GM12865 (cell line): ENCODE measurements around the gene TOMM34.
A peak's percentile ranks its signal among the peaks of the same experiment; 100 is the strongest.

ENCODE experiments used
- DNase-seq: peaks from one replicate; pipeline ENCODE4 v3.0.0; 2010; ENCODE audit warnings: low read depth
- H3K4me3 ChIP-seq: 2 replicates; pipeline ENCODE4 v1.5.1; 2011; ENCODE audit warnings: mild to moderate bottlenecking, low read depth, low read length, control low read depth
- TF ChIP-seq, protein P1 (sequence below): IDR thresholded peaks from 2 replicates; pipeline ENCODE4 v1.5.1; 2011; ENCODE audit warnings: low read length, control low read depth, low read depth, inconsistent platforms; ENCODE audit not compliant: insufficient read depth; ENCODE audit errors: missing control alignments

The TOMM34 gene

DNA sequence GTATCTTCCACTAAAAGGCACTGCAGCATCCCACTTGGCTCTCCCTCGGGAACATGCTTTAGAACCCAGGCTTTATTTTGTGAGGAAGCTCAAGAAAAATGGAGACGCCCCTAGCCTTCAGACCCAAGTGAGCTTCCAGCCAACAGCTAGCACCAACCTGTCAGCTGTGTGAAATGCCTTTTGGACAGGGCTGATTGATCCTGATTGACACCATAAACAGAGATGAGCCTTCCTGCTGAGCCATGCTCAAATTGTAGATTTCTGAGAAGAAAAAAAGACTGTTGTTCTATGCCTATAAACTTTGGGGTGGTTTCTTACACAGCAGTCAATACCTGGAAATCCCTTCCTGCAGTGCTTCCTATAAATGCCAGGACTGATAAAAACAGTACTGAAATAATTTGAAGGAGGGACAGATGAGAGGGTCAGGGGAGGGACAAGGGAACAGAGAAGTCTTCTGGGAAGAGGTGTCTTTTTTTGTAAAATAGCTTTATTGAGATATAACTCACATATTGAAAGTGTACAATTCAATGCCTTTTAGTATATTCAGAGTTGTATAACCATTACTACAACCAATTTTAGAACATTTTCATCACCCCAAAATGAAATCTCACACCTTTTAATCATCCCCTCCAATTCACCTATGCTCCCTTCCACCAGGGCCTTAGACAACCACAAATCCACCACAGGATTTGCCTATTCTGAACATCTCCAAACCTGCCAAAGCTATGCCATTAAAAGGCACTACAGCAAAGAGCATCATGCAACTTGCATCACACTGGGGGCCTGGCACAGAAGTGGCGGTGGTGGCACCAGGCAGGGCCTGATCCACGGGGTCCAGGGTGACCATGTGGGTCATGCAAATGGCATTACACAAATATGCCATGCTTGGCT lies 3.4 kb upstream of the TOMM34 start:
- TF ChIP-seq, protein P1, sequence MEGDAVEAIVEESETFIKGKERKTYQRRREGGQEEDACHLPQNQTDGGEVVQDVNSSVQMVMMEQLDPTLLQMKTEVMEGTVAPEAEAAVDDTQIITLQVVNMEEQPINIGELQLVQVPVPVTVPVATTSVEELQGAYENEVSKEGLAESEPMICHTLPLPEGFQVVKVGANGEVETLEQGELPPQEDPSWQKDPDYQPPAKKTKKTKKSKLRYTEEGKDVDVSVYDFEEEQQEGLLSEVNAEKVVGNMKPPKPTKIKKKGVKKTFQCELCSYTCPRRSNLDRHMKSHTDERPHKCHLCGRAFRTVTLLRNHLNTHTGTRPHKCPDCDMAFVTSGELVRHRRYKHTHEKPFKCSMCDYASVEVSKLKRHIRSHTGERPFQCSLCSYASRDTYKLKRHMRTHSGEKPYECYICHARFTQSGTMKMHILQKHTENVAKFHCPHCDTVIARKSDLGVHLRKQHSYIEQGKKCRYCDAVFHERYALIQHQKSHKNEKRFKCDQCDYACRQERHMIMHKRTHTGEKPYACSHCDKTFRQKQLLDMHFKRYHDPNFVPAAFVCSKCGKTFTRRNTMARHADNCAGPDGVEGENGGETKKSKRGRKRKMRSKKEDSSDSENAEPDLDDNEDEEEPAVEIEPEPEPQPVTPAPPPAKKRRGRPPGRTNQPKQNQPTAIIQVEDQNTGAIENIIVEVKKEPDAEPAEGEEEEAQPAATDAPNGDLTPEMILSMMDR: no peak
- H3K4me3 ChIP-seq: no peak overlapping the region
- peak; percentile 45 for DNase-seq

DNA sequence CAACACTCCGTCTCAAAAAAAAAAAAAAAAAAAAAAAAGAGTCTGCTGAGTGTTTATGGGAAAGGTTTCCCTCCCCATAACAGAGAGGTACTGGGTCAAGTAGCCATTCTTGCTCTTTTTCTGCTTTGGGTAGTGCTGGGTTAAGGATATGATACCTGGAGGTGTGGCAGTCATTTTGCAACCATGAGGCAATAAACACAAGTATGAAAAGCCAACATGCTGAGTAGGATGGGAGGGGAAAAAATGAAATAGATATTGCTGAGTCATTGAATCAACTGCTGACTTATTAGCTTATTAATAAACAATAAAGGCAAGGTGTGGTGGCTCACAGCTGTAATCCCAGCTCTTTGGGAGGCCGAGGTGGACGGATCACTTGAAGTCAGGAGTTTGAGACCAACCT lies 2.3 kb upstream of the TOMM34 start:
- no peak overlapping the region for H3K4me3 ChIP-seq
- DNase-seq: no peak
- TF ChIP-seq, protein P1: no peak

DNA sequence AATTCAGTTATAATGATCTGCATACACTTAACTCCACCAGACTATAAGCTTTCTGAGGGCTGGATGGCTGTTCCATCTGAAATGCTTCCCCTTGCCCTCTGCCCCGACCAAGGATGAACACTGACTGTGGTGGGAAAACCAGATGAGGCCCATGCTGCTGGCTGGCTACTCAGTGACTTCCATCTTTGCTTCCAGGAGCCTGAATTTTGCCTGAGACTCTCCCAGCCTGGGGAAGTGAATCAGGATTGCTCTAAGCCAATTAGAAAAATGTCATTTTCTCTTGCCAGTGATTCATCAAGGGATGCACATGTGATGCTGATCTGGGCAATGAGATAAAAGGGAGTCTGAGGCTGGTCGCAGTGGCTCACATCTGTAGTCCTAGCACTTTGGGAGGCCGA lies 1.7 kb upstream of the TOMM34 start:
- no peak for DNase-seq
- H3K4me3 ChIP-seq: no peak overlapping the region
- TF ChIP-seq, protein P1: no peak

DNA sequence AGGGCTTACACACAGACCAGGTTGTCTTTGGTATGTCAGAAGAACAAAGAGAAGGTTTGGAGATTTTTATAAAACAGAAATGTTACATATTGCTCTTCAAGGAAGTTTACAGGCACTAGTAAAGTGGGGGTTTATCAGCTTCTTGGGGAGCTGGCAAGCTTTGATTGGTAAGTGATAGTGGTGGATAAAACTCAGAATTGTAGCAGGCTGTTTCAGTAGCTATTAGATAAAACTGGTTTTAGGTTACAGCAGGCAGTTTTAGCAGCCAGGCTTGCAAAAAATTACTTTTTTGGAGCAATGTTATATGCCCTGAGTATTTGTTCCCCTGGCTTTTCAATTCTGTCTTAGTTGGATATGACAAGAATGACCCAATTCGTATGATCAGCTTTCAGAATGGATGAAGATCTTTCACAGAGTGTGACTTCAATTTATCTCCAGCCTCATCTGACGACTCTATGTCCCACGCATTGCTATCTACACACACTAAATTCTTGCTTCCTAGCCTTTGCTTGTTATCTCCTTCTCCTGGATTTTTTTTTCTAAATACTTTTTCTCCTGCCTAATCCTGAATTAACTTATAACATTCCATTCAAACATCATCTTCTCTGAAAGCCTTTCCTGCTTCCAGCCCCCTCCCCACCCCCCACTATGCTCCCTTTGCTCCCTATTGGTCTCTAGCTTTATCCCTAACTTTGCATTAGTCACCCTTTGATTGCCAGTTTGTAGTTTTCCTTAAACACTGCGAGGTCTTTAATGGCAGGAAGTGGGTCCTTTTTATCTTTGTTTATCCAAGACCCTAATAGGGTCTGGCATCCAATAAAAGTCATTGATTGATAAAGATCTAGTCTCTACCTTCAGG lies 1.0 kb upstream of the TOMM34 start:
- DNase-seq: no peak
- H3K4me3 ChIP-seq: no peak overlapping the region
- TF ChIP-seq, protein P1: no peak

DNA sequence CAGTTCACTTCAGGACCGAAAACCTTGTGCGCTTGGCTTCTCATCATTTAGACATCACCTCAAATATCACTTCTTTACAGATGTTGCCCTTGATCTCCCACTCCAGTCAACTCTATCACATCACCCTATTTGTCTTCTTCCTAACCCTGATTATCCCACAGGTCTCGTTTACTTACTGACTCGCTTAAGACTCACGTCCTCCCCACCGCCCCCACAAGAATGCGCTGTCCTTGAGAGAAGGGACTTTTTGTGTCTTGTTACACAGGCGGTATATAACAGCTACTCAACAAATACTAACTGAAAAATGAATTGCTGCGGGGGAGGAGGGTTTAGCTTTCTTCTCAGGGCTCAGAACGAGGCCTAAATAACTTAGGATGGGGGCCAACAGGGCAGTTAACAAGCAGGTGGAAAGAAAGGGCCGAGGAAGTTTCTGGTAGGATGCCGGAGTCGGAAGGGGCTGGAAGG lies 527 bp downstream of the TOMM34 start:
- H3K4me3 ChIP-seq: peak overlapping the region; percentile 75
- peak; percentile 69 for DNase-seq
- TF ChIP-seq, protein P1: no peak

DNA sequence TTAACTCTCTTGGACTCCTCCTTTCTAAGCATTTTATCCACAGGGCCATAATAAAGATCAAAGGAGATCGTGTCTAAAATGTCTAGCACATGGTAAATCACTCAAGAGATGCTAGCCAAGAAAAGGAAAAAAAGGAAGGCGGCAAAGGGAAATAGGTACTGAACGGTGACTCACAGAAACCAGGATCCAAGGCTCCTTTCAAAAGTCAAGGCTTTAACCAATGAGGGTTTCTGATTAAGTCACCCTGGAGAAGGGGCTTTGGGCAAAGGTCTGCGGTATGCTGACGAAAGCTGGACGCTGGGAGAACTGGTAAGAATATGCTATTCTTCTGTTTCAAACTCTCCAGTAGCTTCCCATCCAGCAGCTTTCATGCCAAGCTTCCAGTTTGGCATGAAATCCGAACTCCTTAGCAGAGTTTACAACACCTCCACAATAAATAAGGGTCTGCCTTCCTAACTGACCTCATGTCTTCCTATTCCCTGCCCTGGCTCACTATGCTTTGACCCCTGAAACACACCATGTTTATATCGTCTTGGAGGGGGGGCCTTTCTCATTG lies 1.0 kb downstream of the TOMM34 start:
- TF ChIP-seq, protein P1: no peak
- peak overlapping the region; percentile 75 for H3K4me3 ChIP-seq
- DNase-seq: peak; percentile 22
